Calu3 (cell line): Measurements from ENCODE around the gene SLC25A21. TPM values are rescaled to one million over a fixed set of nuclear protein-coding genes. Genes with fewer than 3 reads are reported as not detected.

Experiments used
- BruUV-seq: library from RNA; stranded (reverse); fragments of 400-500 nt; replicated peaks from 2 replicates; lab custom pipeline; 2021; lab: Mats Ljungman, UMichigan
- CTCF ChIA-PET: fragments of 300-600 bp; sonication (Branson Sonifier 250); formaldehyde crosslinking; loops from one replicate; lab custom pipeline; 2022; ENCODE audit warnings: antibody characterized with exemption; lab: Charles Lee
- DNase-seq: peaks from one replicate; pipeline ENCODE4 v3.0.0; 2022
- H3K27ac Mint-ChIP-seq: one replicate; pipeline ENCODE4 v1.8.0; 2022; ENCODE audit warnings: mixed read lengths; ENCODE audit not compliant: unreplicated experiment
- H3K27me3 Mint-ChIP-seq: one replicate; pipeline ENCODE4 v1.8.0; 2022; ENCODE audit warnings: mixed read lengths; ENCODE audit not compliant: unreplicated experiment
- H3K36me3 Mint-ChIP-seq: one replicate; pipeline ENCODE4 v1.8.0; 2022; ENCODE audit warnings: mild to moderate bottlenecking, moderate library complexity, mixed read lengths; ENCODE audit not compliant: insufficient read depth, unreplicated experiment
- H3K4me1 Mint-ChIP-seq: one replicate; pipeline ENCODE4 v1.8.0; 2022; ENCODE audit warnings: mild to moderate bottlenecking, low read depth, mixed read lengths; ENCODE audit not compliant: unreplicated experiment
- H3K4me3 Mint-ChIP-seq: one replicate; pipeline ENCODE4 v1.8.0; 2022; ENCODE audit warnings: mild to moderate bottlenecking, low read depth, moderate library complexity, mixed read lengths; ENCODE audit not compliant: unreplicated experiment
- H3K9me3 Mint-ChIP-seq: one replicate; pipeline ENCODE4 v1.8.0; 2022; ENCODE audit warnings: low read depth, mixed read lengths; ENCODE audit not compliant: unreplicated experiment
- intact Hi-C: fragments of 100-400 bp; cut with micrococcal nuclease; formaldehyde crosslinking; loops from one replicate; pipeline ENCODE4 v1.10.0; 2022; ENCODE audit not compliant: unreplicated experiment
- total RNA-seq: library from RNA; stranded (reverse); gene quantifications from 2 replicates; pipeline ENCODE4 v1.2.3, GENCODE V29; 2022
- TF ChIP-seq, protein P1 (sequence below): fragments of 200-600 bp; IDR thresholded peaks from one replicate; pipeline ENCODE4 v1.8.0; 2022; ENCODE audit warnings: antibody characterized with exemption; ENCODE audit not compliant: unreplicated experiment

The SLC25A21 gene
- total RNA-seq, 1 experiment from 2014 or later: 1.4 TPM

DNA sequence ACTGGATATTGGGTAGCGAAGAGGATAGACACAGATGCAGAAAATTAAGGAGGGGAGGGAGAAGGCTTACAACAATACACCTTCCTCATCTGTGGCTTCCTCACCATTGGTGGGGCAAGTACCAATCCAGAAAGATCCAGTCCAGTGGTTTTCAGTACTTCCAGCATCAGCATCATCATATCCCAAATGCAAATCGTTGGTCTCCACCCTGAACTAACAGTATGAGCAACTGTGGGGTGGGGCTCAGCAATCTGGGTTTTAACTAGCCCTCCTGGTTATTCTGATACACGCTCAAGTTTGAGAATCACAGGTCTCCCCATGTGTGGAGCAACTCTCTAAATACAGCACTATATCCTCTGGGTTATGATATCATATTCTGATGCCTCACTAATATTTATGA, 317.0 kb downstream of the SLC25A21 start:
- H3K4me1 Mint-ChIP-seq: peaks cover 12% of the 10 kb centered on the region
- DNase-seq: no peak
- CTCF ChIA-PET: no interaction called here
- H3K27me3 Mint-ChIP-seq: peaks cover 2% of the 10 kb centered on the region
- TF ChIP-seq, protein P1, sequence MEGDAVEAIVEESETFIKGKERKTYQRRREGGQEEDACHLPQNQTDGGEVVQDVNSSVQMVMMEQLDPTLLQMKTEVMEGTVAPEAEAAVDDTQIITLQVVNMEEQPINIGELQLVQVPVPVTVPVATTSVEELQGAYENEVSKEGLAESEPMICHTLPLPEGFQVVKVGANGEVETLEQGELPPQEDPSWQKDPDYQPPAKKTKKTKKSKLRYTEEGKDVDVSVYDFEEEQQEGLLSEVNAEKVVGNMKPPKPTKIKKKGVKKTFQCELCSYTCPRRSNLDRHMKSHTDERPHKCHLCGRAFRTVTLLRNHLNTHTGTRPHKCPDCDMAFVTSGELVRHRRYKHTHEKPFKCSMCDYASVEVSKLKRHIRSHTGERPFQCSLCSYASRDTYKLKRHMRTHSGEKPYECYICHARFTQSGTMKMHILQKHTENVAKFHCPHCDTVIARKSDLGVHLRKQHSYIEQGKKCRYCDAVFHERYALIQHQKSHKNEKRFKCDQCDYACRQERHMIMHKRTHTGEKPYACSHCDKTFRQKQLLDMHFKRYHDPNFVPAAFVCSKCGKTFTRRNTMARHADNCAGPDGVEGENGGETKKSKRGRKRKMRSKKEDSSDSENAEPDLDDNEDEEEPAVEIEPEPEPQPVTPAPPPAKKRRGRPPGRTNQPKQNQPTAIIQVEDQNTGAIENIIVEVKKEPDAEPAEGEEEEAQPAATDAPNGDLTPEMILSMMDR: no peak
- no peaks in the 10 kb centered on the region for H3K36me3 Mint-ChIP-seq
- intact Hi-C loops: no loop called here
- BruUV-seq: no TSS peak
- no peak overlapping the region for H3K4me3 Mint-ChIP-seq
- no peak overlapping the region for H3K27ac Mint-ChIP-seq
- no peaks in the 10 kb centered on the region for H3K9me3 Mint-ChIP-seq

DNA sequence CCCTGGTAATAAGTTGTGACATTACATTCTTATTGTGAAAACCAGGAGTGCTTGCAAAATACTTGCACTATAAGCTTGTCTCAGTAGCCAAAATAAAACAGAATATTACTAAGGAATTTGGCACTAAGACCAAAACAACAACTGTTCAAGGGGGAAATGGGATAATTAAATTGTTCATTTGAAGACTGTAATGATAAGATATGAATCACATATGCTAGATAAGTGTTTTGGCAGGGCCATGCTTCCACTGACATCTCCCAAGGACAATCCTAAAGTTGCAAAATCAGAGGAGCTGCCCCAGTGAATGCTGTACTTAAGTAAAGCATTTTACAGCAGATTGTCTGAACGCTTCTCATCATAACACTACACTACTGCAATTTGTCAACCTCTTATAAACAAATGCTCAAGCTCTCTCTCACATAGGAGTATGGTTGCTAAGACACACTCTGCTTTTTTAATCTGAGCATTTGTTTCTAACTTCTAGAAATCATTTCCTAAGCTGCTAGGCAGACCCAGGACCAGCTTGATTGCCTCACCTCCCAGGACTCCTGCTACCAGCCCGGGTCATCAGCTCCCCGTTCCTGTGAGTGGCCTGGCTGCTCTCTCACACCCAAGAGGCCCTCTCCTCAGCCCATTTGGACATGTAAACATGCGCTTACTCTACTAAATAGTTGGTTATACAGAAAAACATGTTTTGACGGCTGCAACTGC, 319.3 kb downstream of the SLC25A21 start:
- intact Hi-C loops: no loop called here
- Mint-ChIP-seq H3K27me3 (peaks cover 7% of the 10 kb centered on the region), H3K4me3 (no peak overlapping the region), H3K27ac (no peak overlapping the region), H3K9me3 (no peaks in the 10 kb centered on the region), H3K4me1 (peaks cover 12% of the 10 kb centered on the region), H3K36me3 (no peaks in the 10 kb centered on the region)
- DNase-seq: no peak
- CTCF ChIA-PET: no interaction called here
- BruUV-seq: no TSS peak
- TF ChIP-seq, protein P1: no peak

DNA sequence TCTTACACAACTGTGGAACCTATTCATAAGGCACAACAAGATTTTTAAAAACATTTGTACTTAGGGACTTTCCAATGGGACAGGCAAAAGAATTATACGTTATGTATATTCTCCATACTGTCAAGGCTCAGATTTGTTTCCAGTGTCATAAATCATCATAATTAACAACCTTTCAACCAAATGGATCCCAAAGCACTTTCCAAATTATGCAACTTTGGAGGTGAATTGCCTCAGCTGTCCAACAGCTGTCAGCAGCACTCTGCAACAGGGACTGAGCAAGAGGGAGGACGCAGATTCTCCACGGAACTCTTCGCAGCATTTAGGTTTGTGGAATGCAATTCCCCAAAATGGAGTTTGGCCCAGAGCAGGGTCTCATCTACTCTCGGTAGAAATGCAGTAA, 324.2 kb downstream of the SLC25A21 start:
- TF ChIP-seq, protein P1: no peak
- no peak for DNase-seq
- Mint-ChIP-seq H3K36me3 (no peaks in the 10 kb centered on the region), H3K27ac (no peak overlapping the region), H3K4me1 (peaks cover 10% of the 10 kb centered on the region), H3K4me3 (no peak overlapping the region), H3K27me3 (peaks cover 7% of the 10 kb centered on the region), H3K9me3 (no peaks in the 10 kb centered on the region)
- intact Hi-C loops: no loop called here
- BruUV-seq: no TSS peak
- CTCF ChIA-PET: no interaction called here

DNA sequence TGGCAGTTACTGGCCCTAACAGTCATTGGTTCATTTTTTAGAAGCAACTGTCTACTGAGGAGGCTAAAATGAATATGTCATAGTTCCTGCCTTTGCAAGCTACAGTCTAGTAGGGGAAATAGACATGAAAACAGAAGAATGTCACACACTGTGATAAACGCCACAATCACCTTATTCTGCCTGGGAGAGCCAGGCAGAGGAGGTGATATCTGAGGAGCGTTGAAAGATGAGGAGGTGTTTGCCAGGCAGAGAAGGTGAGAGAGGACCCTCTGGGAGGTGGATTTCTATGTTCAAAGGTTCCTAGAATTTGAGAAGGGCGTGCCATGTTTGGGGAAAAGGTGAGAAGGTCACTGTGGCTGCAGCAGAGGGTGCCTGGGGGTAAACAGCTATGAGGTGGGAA, 325.0 kb downstream of the SLC25A21 start:
- H3K27ac Mint-ChIP-seq: no peak overlapping the region
- H3K4me3 Mint-ChIP-seq: no peak overlapping the region
- H3K9me3 Mint-ChIP-seq: no peaks in the 10 kb centered on the region
- CTCF ChIA-PET: no interaction called here
- DNase-seq: no peak
- peaks cover 7% of the 10 kb centered on the region for H3K27me3 Mint-ChIP-seq
- intact Hi-C loops: no loop called here
- no peaks in the 10 kb centered on the region for H3K36me3 Mint-ChIP-seq
- TF ChIP-seq, protein P1: no peak
- BruUV-seq: no TSS peak
- H3K4me1 Mint-ChIP-seq: peaks cover 10% of the 10 kb centered on the region
